A673 (cell line): Measurements from ENCODE around the gene CEP85L. TPM values are rescaled to one million over a fixed set of nuclear protein-coding genes. Genes with fewer than 3 reads are reported as not detected.

Source experiments
- BruUV-seq: library from RNA; stranded (reverse); fragments of 400-500 nt; replicated peaks from 2 replicates; lab custom pipeline; 2021; lab: Mats Ljungman, UMichigan
- CTCF ChIA-PET: fragments of 300-600 bp; sonication (Branson Sonifier 250); formaldehyde crosslinking; loops from one replicate; lab custom pipeline; 2022; ENCODE audit warnings: antibody characterized with exemption; lab: Charles Lee
- POLR2A ChIA-PET: fragments of 300-600 bp; sonication (Branson Sonifier 250); formaldehyde crosslinking; loops from one replicate; lab custom pipeline; 2022; ENCODE audit warnings: antibody characterized with exemption; ENCODE audit not compliant: low non-redundant PET; lab: Charles Lee
- DNase-seq: peaks from one replicate; pipeline ENCODE4 v3.0.0-alpha.2; 2015; ENCODE audit warnings: low spot score
- H3K27ac ChIP-seq: fragments of 200-600 bp; sonication (generic); 2 replicates; pipeline ENCODE4 v1.5.1; 2016; ENCODE audit warnings: mixed run types, low read depth, mild to moderate bottlenecking, mixed read lengths, antibody characterized with exemption, low read length; ENCODE audit not compliant: poor library complexity, severe bottlenecking
- H3K27me3 ChIP-seq: fragments of 200-600 bp; sonication (generic); replicated peaks from 2 replicates; pipeline ENCODE4 v1.6.1; 2017; ENCODE audit warnings: mixed run types, low read depth, mild to moderate bottlenecking, mixed read lengths, antibody characterized with exemption, low read length; ENCODE audit not compliant: insufficient read depth, poor library complexity
- H3K36me3 ChIP-seq: fragments of 200-600 bp; sonication (generic); 2 replicates; pipeline ENCODE4 v1.6.1; 2016; ENCODE audit warnings: mixed run types, mild to moderate bottlenecking, mixed read lengths, antibody characterized with exemption, low read length; ENCODE audit not compliant: insufficient read depth, poor library complexity, severe bottlenecking
- H3K4me1 ChIP-seq: fragments of 200-600 bp; sonication (generic); 2 replicates; pipeline ENCODE4 v1.6.1; 2017; ENCODE audit warnings: mixed run types, mild to moderate bottlenecking, mixed read lengths, antibody characterized with exemption, low read length; ENCODE audit not compliant: insufficient read depth, poor library complexity, severe bottlenecking
- H3K4me3 ChIP-seq: fragments of 200-600 bp; sonication (generic); 2 replicates; pipeline ENCODE4 v1.5.1; 2016; ENCODE audit warnings: low read depth, mixed run types, mild to moderate bottlenecking, mixed read lengths, low read length; ENCODE audit not compliant: poor library complexity, severe bottlenecking
- H3K9me3 ChIP-seq: fragments of 200-600 bp; sonication (generic); 2 replicates; pipeline ENCODE4 v1.6.1; 2016; ENCODE audit warnings: mixed run types, low read depth, mild to moderate bottlenecking, mixed read lengths, antibody characterized with exemption, low read length; ENCODE audit not compliant: poor library complexity, severe bottlenecking
- CTCF ChIP-seq: fragments of 300-800, 200-600 bp; sonication (generic); conservative IDR thresholded peaks from 2 replicates; pipeline ENCODE4 v1.5.1; 2017; ENCODE audit warnings: low read depth, mild to moderate bottlenecking, antibody characterized with exemption, low read length, moderate library complexity, mixed read lengths
- EZH2 ChIP-seq: fragments of 200-600 bp; sonication (generic); IDR thresholded peaks from 2 replicates; pipeline ENCODE4 v1.6.1; 2017; ENCODE audit warnings: borderline replicate concordance, low read depth, mild to moderate bottlenecking, mixed read lengths, antibody characterized with exemption, low read length; ENCODE audit not compliant: poor library complexity, severe bottlenecking
- intact Hi-C: fragments of 100-400 bp; cut with micrococcal nuclease; formaldehyde crosslinking; loops from one replicate; pipeline ENCODE4 v1.10.0; 2022; ENCODE audit not compliant: unreplicated experiment
- total RNA-seq: library from RNA; stranded (reverse); gene quantifications from 2 replicates; pipeline ENCODE4 v1.2.3, GENCODE V29; 2021

The CEP85L gene
- total RNA-seq, 1 experiment from 2014 or later: 7.4 TPM

- H3K27ac ChIP-seq: no peak overlapping the region
- intact Hi-C loops: no loop called here
- TF ChIP-seq CTCF (no peak), EZH2 (no peak)
These were observed 17.5 kb upstream of the CEP85L start for GRCh38 chr6:118668761-118669385.

GRCh38 chr6:118667988-118668387 lies 16.6 kb upstream of the CEP85L start:
- CTCF ChIA-PET: no interaction called here
- Histone ChIP-seq H3K4me3 (no peak overlapping the region), H3K4me1 (no peaks in the 10 kb centered on the region), H3K36me3 (no peaks in the 10 kb centered on the region), H3K27me3 (no peaks in the 10 kb centered on the region), H3K27ac (no peak overlapping the region), H3K9me3 (no peaks in the 10 kb centered on the region)
- intact Hi-C loops: no loop called here
- BruUV-seq: no TSS peak
- no peak for TF ChIP-seq EZH2
- no peak for TF ChIP-seq CTCF
- no peak for DNase-seq
- POLR2A ChIA-PET: no interaction called here

More at GRCh38 chr6:118668761-118669385, 17.5 kb upstream of the CEP85L start:
- POLR2A ChIA-PET: no interaction called here
- CTCF ChIA-PET: no interaction called here
- Histone ChIP-seq H3K27me3 (no peaks in the 10 kb centered on the region), H3K9me3 (no peaks in the 10 kb centered on the region), H3K4me3 (no peak overlapping the region), H3K4me1 (no peaks in the 10 kb centered on the region), H3K36me3 (no peaks in the 10 kb centered on the region)
- DNase-seq: no peak
- no TSS peak for BruUV-seq

GRCh38 chr6:118665011-118665410 lies 13.6 kb upstream of the CEP85L start:
- no peak for DNase-seq
- CTCF ChIA-PET: no interaction called here

More at GRCh38 chr6:118665011-118665410, 13.6 kb upstream of the CEP85L start:
- no peak overlapping the region for H3K27ac ChIP-seq
- no peaks in the 10 kb centered on the region for H3K4me1 ChIP-seq
- H3K4me3 ChIP-seq: no peak overlapping the region
- intact Hi-C loops: no loop called here
- POLR2A ChIA-PET: no interaction called here
- no peaks in the 10 kb centered on the region for H3K36me3 ChIP-seq
- no TSS peak for BruUV-seq
- TF ChIP-seq CTCF (no peak), EZH2 (no peak)
- H3K9me3 ChIP-seq: no peaks in the 10 kb centered on the region
- H3K27me3 ChIP-seq: no peaks in the 10 kb centered on the region
